IMR-90 (cell line): Measurements from ENCODE around the gene SLAMF1.

Experiments
- BHLHE40 ChIP-seq: fragments of 150-350 bp; IDR thresholded peaks from 2 replicates; pipeline ENCODE4 v1.6.1; 2016; ENCODE audit warnings: mild to moderate bottlenecking, low read depth, low read length
- CEBPB ChIP-seq: IDR thresholded peaks from 2 replicates; pipeline ENCODE4 v1.6.1; 2012; ENCODE audit warnings: low read depth, low read length, improper control_type of control experiment
- CHD1 ChIP-seq: IDR thresholded peaks from 2 replicates; pipeline ENCODE4 v1.6.1; 2012; ENCODE audit warnings: low read depth, low read length, improper control_type of control experiment
- CTCF ChIP-seq: conservative IDR thresholded peaks from 2 replicates; pipeline ENCODE4 v1.5.1; 2012; ENCODE audit warnings: mild to moderate bottlenecking, low read depth, low read length, improper control_type of control experiment
- MAZ ChIP-seq: IDR thresholded peaks from 2 replicates; pipeline ENCODE4 v1.6.1; 2012; ENCODE audit warnings: low read depth, mild to moderate bottlenecking, low read length, improper control_type of control experiment, moderate library complexity, borderline replicate concordance
- MXI1 ChIP-seq: IDR thresholded peaks from 2 replicates; pipeline ENCODE4 v1.6.1; 2012; ENCODE audit warnings: low read depth, mild to moderate bottlenecking, low read length, moderate library complexity, borderline replicate concordance
- POLR2A ChIP-seq: IDR thresholded peaks from 2 replicates; pipeline ENCODE4 v1.6.1; 2012; ENCODE audit warnings: mild to moderate bottlenecking, low read depth, low read length
- RAD21 ChIP-seq: IDR thresholded peaks from 2 replicates; pipeline ENCODE4 v1.6.1; 2012; ENCODE audit warnings: low read length, improper control_type of control experiment
- RCOR1 ChIP-seq: IDR thresholded peaks from 2 replicates; pipeline ENCODE4 v1.6.1; 2012; ENCODE audit warnings: mild to moderate bottlenecking, low read length, improper control_type of control experiment; ENCODE audit not compliant: insufficient replicate concordance
- RFX5 ChIP-seq: IDR thresholded peaks from 2 replicates; pipeline ENCODE4 v1.8.0; 2012; ENCODE audit warnings: low read depth, mild to moderate bottlenecking, low read length, moderate library complexity
- USF2 ChIP-seq: fragments of 150-350 bp; IDR thresholded peaks from 2 replicates; pipeline ENCODE4 v1.6.1; 2017; ENCODE audit warnings: mild to moderate bottlenecking, antibody characterized with exemption, low read length, low read depth

GRCh38 chr1:160607672-160608032 is 39.2 kb downstream of the SLAMF1 start:
- TF ChIP-seq POLR2A (no peak), RAD21 (no peak), MXI1 (no peak), CEBPB (no peak), USF2 (no peak), CTCF (no peak), RCOR1 (no peak), MAZ (no peak), CHD1 (no peak), BHLHE40 (no peak), RFX5 (no peak)
